ENCODE data around the gene MARCKS. TPM values are rescaled to one million over a fixed set of nuclear protein-coding genes. Genes with fewer than 3 reads are reported as not detected.

The MARCKS gene
- total RNA-seq (2014; rRNA removed; shearing (Covaris generic)): 130 and 168 TPM in 2 replicates

- peak; percentile 91 for DNase-seq (ENCODE audit: low read depth)
Measured at GRCh38 chr6:113856625-113857555, at the start of gene MARCKS. Gene MARCKS (plus strand): TSS chr6:113857345. CDS start chr6:113857746, 401 bp downstream.

- DNase-seq (ENCODE audit: low read depth): no peak
Measured at GRCh38 chr6:113809826-113810225, 47.3 kb upstream of the MARCKS start.

- peak; percentile 62 for DNase-seq (ENCODE audit: low read depth)
Measured at GRCh38 chr6:113813142-113813541, 44.0 kb upstream of the MARCKS start.

GRCh38 chr6:113818578-113818977, 38.6 kb upstream of the MARCKS start:
- no peak for DNase-seq (ENCODE audit: low read depth)

GRCh38 chr6:113819169-113819830, 37.8 kb upstream of the MARCKS start:
- no peak for DNase-seq (ENCODE audit: low read depth)

GRCh38 chr6:113820761-113821160, 36.4 kb upstream of the MARCKS start:
- DNase-seq (ENCODE audit: low read depth): no peak

GRCh38 chr6:113821445-113821844, 35.7 kb upstream of the MARCKS start:
- DNase-seq (ENCODE audit: low read depth): no peak

- DNase-seq (ENCODE audit: low read depth): no peak
Measured at GRCh38 chr6:113823916-113824315, 33.2 kb upstream of the MARCKS start.

- DNase-seq (ENCODE audit: low read depth): peak; percentile 81
Measured at GRCh38 chr6:113824411-113824810, 32.7 kb upstream of the MARCKS start.

GRCh38 chr6:113824866-113825265, 32.3 kb upstream of the MARCKS start:
- DNase-seq (ENCODE audit: low read depth): no peak

GRCh38 chr6:113825781-113826180, 31.4 kb upstream of the MARCKS start:
- peak; percentile 91 for DNase-seq (ENCODE audit: low read depth)

- no peak for DNase-seq (ENCODE audit: low read depth)
Measured at GRCh38 chr6:113828984-113829695, 28.0 kb upstream of the MARCKS start.

GRCh38 chr6:113829696-113830045, 27.5 kb upstream of the MARCKS start:
- DNase-seq (ENCODE audit: low read depth): no peak

- DNase-seq (ENCODE audit: low read depth): no peak
Measured at GRCh38 chr6:113830140-113830539, 27.0 kb upstream of the MARCKS start.

- DNase-seq (ENCODE audit: low read depth): peak; percentile 36
Measured at GRCh38 chr6:113833537-113833936, 23.6 kb upstream of the MARCKS start.

GRCh38 chr6:113837170-113837569, 20.0 kb upstream of the MARCKS start:
- DNase-seq (ENCODE audit: low read depth): no peak

- peak; percentile 85 for DNase-seq (ENCODE audit: low read depth)
Measured at GRCh38 chr6:113842165-113842564, 15.0 kb upstream of the MARCKS start.

- DNase-seq (ENCODE audit: low read depth): no peak
Measured at GRCh38 chr6:113843500-113844073, 13.6 kb upstream of the MARCKS start.

- no peak for DNase-seq (ENCODE audit: low read depth)
Measured at GRCh38 chr6:113846577-113846976, 10.6 kb upstream of the MARCKS start.

- peak; percentile 54 for DNase-seq (ENCODE audit: low read depth)
Measured at GRCh38 chr6:113847447-113847846, 9.7 kb upstream of the MARCKS start.

- DNase-seq (ENCODE audit: low read depth): peak; percentile 24
Measured at GRCh38 chr6:113848280-113848679, 8.9 kb upstream of the MARCKS start.

GRCh38 chr6:113848811-113849210, 8.3 kb upstream of the MARCKS start:
- DNase-seq (ENCODE audit: low read depth): no peak

Data from RPMI7951 (cell line).